ENCODE results near the gene CRADD. TPM values are rescaled to one million over a fixed set of nuclear protein-coding genes. Genes with fewer than 3 reads are reported as not detected.
A peak's percentile ranks its signal among the peaks of the same experiment; 100 is the strongest.

CRADD gene
- 10 to 100 TPM; 51.0 to 86.3 (median 56.6) TPM for total RNA-seq

DNA sequence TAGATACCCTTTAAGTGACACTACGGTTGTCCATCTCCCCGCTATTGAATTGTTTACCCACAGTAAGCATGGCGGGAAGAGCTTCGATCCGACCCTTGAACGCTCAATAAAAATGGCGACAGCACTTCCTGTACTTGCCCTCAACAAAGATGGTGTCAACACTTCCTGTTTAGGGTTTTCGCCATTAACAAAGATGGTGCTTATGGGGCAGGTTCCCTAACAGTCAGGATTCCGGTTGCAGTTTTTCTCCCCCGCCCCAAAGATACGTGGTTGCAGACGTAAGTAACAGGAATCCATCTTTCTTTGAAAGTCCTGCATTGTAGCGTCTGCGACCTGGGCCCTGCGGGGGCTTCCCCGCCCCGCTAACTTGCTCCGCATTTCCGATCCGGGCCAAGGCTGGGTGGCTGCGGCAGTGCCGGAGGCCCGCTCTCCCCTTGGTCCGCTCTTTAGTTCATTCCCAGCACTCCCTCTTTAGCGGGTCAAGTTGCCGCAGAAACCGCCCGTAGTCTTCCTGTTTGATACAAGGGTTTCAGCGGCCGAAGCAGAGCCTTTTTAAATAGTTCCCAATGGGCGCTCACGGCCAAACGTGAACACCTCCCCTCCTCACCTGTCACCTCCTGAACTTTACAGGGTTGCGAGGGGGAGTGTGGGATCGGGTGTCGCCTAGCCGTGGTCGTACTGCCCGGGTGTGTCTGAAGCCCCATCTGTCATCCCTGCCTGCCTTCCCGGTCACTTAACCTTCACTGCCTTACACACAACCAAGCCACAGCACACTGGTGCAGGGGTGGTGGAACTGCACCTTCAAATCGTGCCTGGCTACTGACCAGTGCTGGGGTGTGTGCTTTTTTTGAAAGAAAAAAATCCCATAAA, at the start of gene CRADD:
TSS of gene CRADD (plus strand) at position 181 of the 870 bp plus-strand sequence.
- Histone ChIP-seq H3K9me3 (no peaks in the 10 kb centered on the region), H3K27me3 (no peaks in the 10 kb centered on the region), H3K36me3 (peaks cover 0 to 14% (median 0%) of the 10 kb centered on the region in 3 donors), H3K4me1 (peaks cover 0 to 18% (median 2%) of the 10 kb centered on the region in 4 donors), H3K27ac (peak within 1 kb of the TSS; percentile 85 to 99 (median 94)), H3K4me3 (peak within 1 kb of the TSS; percentile 47 to 93 (median 64))
- DNase-seq (ENCODE audit: low spot score in 2 of 2): peak; percentile 64 to 84
- TF ChIP-seq, protein P1, sequence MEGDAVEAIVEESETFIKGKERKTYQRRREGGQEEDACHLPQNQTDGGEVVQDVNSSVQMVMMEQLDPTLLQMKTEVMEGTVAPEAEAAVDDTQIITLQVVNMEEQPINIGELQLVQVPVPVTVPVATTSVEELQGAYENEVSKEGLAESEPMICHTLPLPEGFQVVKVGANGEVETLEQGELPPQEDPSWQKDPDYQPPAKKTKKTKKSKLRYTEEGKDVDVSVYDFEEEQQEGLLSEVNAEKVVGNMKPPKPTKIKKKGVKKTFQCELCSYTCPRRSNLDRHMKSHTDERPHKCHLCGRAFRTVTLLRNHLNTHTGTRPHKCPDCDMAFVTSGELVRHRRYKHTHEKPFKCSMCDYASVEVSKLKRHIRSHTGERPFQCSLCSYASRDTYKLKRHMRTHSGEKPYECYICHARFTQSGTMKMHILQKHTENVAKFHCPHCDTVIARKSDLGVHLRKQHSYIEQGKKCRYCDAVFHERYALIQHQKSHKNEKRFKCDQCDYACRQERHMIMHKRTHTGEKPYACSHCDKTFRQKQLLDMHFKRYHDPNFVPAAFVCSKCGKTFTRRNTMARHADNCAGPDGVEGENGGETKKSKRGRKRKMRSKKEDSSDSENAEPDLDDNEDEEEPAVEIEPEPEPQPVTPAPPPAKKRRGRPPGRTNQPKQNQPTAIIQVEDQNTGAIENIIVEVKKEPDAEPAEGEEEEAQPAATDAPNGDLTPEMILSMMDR (IDR thresholded peaks at IDR 0.05): peak in 1 of 5 experiments; percentile 24
- TF ChIP-seq POLR2A (IDR thresholded peaks at IDR 0.05): peak; percentile 76 to 78
- peak; percentile 66 to 96 for TF ChIP-seq EP300 (IDR thresholded peaks at IDR 0.05)
- 1% methylated on average over 40 to 41 of the region's 41 CpGs for WGBS, 2 donors

DNA sequence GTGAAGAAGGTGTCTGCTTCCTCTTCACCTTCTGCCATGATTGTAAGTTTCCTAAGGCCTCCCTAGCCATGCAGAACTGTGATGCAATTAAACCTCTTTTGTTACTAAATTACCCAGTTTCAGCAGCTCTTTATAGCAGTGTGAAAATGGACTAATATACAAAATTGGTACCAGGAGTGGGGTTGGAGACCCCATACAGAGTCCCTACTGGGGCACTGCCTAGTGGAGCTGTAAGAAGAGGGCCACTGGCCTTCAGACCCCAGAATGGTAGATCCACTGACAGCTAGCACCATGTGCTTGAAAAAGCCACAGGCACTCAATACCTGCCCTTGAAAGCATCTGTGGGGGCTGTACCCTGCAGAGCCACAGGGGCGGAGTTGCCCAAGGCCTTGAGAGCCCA, 44.8 kb upstream of the CRADD start:
- Histone ChIP-seq H3K4me1 (no peaks in the 10 kb centered on the region), H3K36me3 (peaks cover 0 to 3% (median 0%) of the 10 kb centered on the region in 3 donors), H3K4me3 (no peak overlapping the region), H3K27ac (no peak overlapping the region), H3K9me3 (peaks cover 0 to 6% (median 0%) of the 10 kb centered on the region in 4 donors), H3K27me3 (no peaks in the 10 kb centered on the region)
- no peak for DNase-seq (ENCODE audit: low spot score in 2 of 2)
- TF ChIP-seq, protein P1 (IDR thresholded peaks at IDR 0.05): no peak
- TF ChIP-seq EP300 (IDR thresholded peaks at IDR 0.05): no peak
- TF ChIP-seq POLR2A (IDR thresholded peaks at IDR 0.05): no peak
- 88 to 100% methylated on average over 1 of the region's 1 CpG for WGBS, 2 donors

DNA sequence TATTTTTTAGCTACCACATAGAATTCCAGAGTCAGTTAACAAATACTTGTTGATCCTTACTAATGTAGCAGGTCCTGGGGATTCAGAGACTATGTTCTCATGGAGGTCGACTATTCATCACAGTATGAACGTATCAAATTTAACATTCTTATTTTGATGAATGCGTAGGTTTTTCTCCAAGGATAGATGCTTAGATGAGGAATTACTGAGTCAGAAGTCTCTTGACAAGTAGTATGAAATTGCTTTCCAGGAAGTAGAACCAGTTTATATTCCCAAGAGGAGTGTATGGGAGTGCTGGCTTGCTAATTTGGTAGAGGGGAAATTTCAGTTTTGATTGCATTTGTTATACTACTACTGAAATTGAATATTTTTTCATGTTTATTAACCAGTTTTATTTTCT, 42.8 kb upstream of the CRADD start:
- Histone ChIP-seq H3K36me3 (peaks cover 0 to 3% (median 0%) of the 10 kb centered on the region in 3 donors), H3K27ac (no peak overlapping the region), H3K4me3 (no peak overlapping the region), H3K4me1 (no peaks in the 10 kb centered on the region), H3K9me3 (peaks cover 0 to 6% (median 0%) of the 10 kb centered on the region in 4 donors), H3K27me3 (no peaks in the 10 kb centered on the region)
- TF ChIP-seq POLR2A (IDR thresholded peaks at IDR 0.05) (no peak), EP300 (IDR thresholded peaks at IDR 0.05) (no peak)
- TF ChIP-seq, protein P1 (IDR thresholded peaks at IDR 0.05): no peak
- WGBS, 2 donors: 65 to 67% methylated on average over 3 of the region's 3 CpGs
- no peak for DNase-seq (ENCODE audit: low spot score in 2 of 2)

DNA sequence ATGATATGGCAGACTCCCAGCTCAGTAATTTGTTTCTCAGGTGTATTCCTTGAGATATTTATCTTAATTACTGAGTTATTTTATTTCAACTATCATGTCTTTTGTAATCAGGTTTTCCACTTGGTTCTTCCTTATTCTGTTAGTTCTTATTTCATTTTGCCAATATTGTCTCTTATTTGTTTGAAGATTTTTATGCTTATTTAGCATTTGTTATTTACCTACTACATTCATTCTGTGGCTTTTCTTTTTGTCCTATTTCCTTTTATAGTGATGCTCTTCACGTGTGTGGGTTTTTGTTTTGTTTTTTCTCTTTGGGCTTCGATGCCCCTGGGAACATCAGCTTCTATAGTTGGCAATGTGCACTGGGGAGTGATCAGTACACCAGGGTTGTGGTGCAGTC, 40.5 kb upstream of the CRADD start:
- DNase-seq (ENCODE audit: low spot score in 2 of 2): no peak
- TF ChIP-seq POLR2A (IDR thresholded peaks at IDR 0.05) (no peak), EP300 (IDR thresholded peaks at IDR 0.05) (no peak)
- TF ChIP-seq, protein P1 (IDR thresholded peaks at IDR 0.05): no peak
- H3K27me3 ChIP-seq: no peaks in the 10 kb centered on the region
- peaks cover 0 to 6% (median 0%) of the 10 kb centered on the region in 4 donors for H3K9me3 ChIP-seq
- no peaks in the 10 kb centered on the region for H3K4me1 ChIP-seq
- 65 to 75% methylated on average over 2 of the region's 2 CpGs for WGBS, 2 donors
- no peak overlapping the region for H3K4me3 ChIP-seq
- peaks cover 0 to 3% (median 0%) of the 10 kb centered on the region in 3 donors for H3K36me3 ChIP-seq
- no peak overlapping the region for H3K27ac ChIP-seq

DNA sequence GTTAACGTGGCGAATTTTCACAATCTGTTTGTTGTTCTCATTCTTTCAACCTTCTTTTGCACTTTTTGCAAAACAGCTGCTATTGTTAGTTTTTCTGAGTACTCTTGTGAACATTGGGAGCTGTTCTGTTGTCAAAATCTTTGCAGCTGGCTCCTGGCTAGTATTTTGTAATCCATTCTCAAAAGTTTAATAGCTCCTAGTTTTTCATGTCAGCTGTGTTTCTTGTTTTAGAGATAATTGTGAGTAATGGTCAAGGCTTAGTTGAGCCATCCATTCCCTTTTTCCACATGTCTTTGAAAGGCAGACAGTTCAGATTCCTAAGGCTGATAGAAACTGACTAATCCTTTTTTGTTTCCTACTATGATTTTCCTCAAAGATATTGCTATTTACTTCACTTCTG, 39.1 kb upstream of the CRADD start:
- H3K4me3 ChIP-seq: no peak overlapping the region
- no peak overlapping the region for H3K27ac ChIP-seq
- H3K27me3 ChIP-seq: no peaks in the 10 kb centered on the region
- no peaks in the 10 kb centered on the region for H3K4me1 ChIP-seq
- no peaks in the 10 kb centered on the region for H3K9me3 ChIP-seq
- no peak for DNase-seq (ENCODE audit: low spot score in 2 of 2)
- 33 to 36% methylated on average over 2 of the region's 2 CpGs for WGBS, 2 donors
- no peaks in the 10 kb centered on the region for H3K36me3 ChIP-seq
- TF ChIP-seq EP300 (IDR thresholded peaks at IDR 0.05) (no peak), POLR2A (IDR thresholded peaks at IDR 0.05) (no peak)
- TF ChIP-seq, protein P1 (IDR thresholded peaks at IDR 0.05): no peak
